Hematopoietic multipotent progenitor cell treated with erythropoietin and hydrocortisone succinate and interleukin-3 and kit ligand, for 6 days (in vitro differentiated cells): ENCODE results near the gene PDE3A.
A peak's percentile ranks its signal among the peaks of the same experiment; 100 is the strongest.

Experiments used
- DNase-seq: peaks from one replicate; pipeline ENCODE4 v3.0.0-alpha.2; 2015

Gene PDE3A

DNA sequence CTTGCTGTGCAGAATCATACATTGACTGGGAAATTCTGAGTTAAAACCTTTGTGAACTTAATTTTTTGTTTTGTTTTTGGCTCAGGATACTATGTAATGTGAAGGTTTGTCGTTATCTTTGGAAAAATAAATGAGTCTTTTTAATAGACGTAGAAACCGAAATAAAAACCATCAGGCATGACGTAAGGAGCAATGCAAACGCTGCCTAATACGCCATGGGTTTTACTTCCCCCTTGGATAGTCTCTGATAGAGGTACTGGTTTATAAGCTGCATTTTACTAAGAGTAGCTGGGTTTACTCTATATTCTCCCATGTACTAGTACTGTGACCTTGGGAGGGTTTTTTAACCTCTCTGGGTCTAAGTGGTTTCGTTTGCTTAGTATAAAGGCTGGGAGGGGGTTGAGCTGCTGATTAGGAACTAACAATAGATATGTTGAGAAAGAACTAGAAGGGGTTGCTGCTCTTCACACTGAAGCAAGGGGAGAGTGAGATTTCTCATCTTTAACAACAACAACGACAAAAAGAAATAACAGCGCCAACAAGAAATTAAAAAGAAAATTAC is 260.0 kb downstream of the PDE3A start:
- DNase-seq = no peak

DNA sequence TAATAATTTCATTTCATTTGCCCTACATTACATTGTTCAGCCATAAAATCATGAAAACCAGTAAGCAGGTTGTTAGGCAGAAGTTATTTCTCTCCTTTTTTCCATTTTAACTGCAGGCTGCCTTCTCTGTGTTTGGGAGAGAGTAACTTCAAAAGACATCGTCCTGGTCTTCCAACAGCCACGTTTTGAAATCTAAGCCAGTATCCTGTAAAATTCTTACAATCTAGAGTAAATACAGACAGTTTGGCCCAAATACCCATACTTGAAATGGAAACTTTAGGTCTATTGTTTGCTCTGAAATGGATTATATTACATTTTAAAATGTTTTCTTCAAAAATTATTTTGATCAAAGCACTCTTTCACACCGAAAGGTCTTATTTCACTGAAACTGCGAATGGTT is 260.7 kb downstream of the PDE3A start:
- DNase-seq = no peak

DNA sequence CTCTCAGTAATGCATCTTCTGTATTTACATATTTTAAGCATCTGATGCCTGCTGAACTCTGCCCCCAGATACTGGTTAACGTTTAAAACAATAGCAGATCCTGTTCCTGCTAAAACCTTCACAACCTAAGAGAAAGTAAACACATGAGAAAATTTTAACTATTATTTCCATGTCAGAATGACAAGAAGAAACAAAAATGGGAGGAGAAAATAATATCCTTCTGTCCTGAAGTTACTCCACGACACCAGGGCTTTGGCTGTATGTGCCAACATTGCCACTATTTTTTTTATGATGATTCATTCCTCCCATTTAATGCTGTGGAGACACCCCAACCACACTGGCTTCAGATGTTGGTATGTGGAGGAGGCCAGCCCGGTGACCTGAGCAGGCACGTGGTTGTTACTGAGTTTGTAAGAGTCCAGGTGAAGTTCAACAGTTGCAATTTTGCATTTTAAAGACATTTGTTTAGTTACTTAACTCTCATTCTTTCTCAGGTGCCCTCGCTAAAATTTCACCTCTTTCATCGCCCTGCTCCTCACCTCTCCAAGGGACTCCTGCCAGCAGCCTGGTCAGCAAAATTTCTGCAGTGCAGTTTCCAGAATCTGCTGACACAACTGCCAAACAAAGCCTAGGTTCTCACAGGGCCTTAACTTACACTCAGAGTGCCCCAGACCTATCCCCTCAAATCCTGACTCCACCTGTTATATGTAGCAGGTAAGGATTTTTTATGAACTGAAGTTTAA is 261.2 kb downstream of the PDE3A start:
- DNase-seq = no peak

DNA sequence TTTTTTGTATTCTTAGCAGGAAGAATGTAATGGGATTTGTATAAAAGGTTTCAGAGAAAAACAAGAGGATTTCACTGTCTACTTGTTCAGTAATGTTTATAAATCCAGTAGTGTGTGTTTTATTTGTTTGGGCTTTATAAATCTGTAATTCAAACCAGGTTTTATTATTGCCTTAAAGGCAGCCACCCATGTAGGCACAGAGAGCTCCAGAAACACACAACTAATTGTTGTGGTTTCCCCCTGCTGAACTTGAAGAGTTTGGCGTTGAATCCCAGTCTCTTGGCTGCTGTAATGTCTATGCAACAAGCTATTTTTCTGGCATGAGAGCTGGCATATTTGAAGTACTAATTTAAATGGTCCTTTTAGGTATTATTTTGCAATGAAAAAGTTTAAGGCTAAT is 263.4 kb downstream of the PDE3A start:
- DNase-seq = no peak

DNA sequence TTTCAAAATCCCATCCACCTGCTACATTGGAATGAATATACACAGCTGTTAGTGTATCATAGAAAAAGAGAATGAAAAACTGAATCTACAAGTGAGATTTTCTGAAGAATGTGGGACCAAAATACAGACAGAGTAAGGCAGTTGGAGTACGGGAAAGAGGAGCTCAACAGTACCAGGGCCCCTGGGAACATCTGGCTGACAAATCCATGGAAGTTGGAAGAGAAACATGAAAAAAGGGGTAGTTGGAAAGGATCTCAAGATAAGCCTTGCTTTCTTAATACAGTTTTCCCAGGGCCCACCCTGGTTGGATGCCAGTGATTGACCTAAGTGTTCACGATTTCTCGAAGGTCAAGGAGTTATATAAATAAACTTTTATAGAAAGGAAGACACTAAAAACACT is 272.8 kb downstream of the PDE3A start:
- no peak for DNase-seq

DNA sequence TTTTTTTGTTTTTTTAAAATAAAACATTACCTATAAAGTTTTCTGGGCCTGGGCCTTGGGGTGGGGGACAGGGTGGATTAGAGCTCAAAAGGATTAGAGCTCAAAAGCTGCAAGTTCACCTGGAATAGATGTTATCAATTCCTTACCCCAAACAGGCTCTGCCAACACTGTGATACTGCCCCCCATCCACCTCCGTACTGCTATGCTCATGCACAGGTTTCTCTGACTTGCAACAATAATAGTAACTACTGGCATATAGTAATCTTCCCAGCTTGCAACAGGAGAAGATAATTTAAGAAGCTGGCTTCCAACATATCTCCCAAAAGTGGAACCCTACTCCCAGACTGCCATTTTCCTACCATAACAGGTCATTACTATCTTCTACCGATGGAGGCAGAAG is 275.5 kb downstream of the PDE3A start:
- no peak for DNase-seq

DNA sequence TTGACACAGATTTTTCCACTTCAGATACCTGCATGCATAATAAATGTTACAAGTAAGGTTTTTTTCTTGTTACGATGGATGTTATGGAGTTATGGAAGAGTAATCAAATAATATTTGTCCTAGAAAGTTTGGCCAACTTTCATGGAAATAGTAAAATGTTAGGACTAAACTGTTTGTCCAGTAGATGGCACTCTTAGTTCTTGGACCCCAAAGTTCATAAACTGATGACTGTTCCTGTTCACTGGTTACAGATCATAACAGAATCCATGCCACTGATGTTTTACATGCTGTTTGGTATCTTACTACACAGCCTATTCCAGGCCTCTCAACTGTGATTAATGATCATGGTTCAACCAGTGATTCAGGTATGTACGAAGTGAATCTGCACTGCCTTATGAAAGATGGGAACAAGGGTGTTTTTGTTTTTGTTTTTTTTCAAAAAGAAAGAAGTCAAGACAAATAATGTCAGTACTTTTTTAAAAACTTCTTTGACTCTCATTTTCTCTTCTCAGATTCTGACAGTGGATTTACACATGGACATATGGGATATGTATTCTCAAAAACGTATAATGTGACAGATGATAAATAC is 278.0 kb downstream of the PDE3A start:
- DNase-seq = peak; percentile 70

DNA sequence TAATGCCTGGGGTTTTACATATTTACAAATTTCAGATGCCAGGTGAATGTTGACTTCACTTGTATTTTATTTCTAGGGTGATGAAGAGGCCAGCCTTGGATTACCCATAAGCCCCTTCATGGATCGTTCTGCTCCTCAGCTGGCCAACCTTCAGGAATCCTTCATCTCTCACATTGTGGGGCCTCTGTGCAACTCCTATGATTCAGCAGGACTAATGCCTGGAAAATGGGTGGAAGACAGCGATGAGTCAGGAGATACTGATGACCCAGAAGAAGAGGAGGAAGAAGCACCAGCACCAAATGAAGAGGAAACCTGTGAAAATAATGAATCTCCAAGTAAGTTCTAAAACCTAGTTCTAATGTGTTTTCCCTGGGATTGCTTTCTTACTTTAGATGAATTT is 285.5 kb downstream of the PDE3A start:
- no peak for DNase-seq

DNA sequence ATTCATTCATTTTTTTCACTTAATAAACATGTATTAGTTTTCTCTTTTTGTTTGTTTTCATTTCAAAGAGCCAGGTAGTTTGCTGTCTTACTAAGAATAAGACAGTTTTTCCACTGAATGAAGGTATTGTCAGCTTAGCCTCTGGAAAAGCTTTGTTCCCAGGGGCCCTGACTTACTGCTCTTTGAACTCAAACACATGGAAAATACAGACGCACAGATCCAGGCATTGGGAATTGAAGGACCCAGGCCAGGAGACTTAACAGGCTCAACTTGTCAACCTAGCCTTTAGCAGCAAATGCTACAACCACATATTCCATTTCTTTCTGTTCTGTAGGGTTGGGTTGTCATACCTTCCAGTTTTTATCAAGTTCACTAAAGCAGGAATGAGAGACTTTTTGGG is 288.3 kb downstream of the PDE3A start:
- DNase-seq = no peak

DNA sequence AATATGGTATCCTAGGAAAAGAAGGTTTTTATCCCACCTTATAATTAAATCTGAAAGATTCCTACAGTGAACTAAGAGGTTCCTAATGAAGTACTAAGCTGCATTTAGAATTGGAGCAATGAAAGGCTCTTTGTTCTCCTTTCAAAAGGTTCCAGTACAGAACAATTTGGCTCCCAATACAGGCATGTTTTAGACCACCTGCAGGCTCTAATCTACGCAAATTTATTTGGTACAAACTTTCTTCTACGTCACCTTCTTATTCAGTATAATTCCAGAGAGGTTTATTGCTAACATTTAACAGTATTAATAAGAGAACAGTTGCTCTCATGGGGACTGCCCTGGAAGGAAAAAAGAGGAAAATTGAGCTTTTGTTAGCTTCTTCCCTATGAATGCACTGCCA is 289.2 kb downstream of the PDE3A start:
- DNase-seq = no peak

DNA sequence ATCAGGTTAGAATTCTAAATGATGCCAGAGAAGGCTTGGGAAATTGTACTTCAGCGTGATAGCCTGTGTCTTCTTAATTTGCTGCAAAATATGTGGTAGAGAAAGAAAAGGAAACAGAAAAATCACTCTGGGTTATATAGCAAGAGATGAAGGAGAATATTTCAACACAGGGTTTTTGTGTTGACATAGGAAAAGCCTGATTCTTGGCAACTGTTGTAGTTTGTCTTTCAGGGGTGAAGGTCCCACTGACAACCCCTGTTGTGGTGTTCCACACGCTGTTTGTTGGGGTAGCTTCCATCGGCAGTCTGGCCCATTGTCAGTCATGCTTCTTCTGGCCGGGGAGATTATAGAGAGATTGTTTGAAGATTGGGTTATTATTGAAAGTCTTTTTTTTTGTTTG is 313.0 kb downstream of the PDE3A start:
- DNase-seq = no peak

DNA sequence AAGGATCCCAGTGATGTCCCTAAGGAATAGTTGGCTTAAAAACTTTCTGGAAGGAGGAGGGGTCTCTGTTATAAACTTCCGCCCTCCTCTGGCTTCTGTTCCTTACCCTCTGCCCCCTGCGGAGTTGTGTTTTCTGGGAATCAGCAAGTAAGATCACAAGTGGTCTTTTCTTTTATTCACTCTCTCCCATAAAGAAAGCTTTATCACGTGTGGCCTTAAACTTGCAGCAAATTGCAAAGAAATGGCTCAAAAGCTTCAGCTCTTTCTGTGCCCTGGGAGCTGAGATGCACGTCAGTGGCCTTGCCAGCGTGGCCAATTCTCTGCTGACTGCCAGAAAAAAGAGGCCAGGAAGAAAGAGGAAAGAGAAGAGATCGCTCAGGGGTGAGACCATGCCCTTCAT is 326.9 kb downstream of the PDE3A start, which contains the start of gene SLCO1C1:
Gene SLCO1C1, plus strand, starts transcription at position 101 of the 400 bp plus-strand sequence. CDS start 4,245 bp downstream, outside the sequence.
- no peak for DNase-seq

DNA sequence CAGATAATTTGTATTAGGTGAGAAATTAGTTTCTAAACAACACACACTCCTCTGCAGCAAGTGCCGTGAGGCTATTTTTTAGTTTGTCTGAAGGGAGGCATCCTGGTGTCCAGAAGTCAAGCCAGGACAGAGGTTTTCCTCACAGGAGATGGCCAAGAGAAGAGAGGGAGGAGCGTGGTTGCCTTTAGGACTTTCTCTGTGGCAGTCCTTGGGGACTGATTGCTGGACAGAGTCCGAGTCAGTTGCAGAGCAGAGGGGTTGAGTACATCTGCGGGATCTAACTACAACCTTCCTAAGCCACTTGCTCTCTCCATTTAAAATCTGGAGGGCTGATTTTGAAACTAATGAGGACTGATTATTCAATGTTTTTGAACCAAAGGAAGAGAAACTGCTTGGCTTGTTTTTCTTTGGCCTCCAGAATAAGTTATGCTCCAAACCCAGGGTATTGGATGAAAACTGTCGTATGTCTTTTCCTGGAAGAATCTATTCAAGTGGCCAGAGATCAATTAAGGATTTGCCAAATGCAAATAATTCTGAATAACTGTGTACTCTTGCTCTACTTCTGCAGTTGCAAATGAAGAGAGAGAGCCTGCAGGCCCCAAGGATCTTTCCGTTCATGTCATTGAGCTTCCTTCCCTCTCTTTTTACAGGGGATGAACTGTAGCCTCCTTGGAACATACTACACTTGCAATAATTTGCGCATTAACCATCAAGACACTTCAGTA is 328.0 kb downstream of the PDE3A start:
- DNase-seq = no peak

DNA sequence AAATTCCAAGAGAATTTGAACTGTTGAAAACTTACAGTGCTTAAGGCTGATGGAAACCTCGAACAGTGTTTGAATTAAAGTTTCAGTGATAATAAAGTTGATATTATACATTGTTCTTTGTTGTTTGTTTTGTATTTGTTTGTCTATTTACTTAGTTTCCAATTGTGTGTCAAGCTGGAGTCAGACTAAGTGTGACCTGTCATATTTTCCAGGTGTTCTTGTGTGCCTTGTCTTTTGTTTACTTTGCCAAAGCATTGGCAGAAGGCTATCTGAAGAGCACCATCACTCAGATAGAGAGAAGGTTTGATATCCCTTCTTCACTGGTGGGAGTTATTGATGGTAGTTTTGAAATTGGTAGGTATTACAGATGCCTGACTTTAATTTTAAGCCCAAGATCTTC is 332.8 kb downstream of the PDE3A start:
- no peak for DNase-seq

DNA sequence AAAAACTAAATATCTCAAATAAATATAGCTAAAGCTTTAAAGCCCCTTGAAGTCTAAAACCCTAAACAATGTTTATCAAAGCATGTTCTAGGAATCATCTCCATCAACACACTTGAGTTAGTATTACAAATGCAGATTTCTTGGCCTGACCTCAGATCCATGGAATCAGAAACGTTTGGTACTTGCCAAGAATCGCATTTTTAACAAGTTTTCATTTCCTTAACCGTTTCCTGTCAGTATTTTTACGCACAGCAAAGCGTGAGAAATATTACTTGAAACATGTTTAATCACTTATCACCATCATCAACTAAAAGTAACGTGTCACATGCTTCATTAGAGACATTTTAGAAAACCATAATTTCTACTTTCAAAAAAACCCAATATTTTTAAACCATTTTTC is 336.5 kb downstream of the PDE3A start:
- no peak for DNase-seq

DNA sequence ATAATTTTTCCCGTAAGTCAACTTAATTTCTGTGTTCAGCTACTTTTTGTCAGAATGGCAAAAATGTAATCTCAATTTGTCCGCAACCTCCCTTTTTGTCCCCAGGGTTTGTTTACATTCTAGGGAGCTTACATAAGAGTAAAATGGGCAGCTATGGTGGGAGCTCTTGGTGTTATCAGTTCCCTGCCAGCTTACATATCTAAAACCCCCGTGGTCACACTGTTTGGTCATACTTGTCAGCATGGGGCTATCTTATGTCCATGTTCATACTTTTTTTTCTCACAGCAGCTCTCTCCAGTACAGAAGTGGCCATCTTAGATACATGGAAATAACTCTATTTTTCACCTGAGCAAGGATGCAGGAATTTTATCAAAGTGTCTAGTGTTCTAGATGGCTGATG is 343.5 kb downstream of the PDE3A start:
- DNase-seq = peak; percentile 8

DNA sequence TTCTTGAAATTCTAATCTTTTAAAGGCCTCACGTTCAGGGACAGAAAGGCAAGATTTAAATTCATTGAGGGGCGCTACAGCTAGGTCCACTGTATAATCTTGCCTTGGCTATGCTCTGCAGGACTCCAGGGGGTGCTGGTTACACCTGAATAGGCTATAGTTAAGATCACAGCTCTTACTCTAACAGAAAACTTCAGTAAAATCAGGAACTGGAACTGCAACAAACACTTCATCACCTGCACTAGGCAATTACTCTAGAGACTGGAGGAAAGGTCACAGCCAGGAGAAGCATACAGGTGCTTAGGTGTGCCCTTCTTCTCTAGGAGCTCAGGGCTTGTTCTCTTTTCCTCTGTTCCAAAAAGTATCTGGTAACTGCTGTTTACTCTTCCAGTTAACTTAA is 347.7 kb downstream of the PDE3A start:
- no peak for DNase-seq

DNA sequence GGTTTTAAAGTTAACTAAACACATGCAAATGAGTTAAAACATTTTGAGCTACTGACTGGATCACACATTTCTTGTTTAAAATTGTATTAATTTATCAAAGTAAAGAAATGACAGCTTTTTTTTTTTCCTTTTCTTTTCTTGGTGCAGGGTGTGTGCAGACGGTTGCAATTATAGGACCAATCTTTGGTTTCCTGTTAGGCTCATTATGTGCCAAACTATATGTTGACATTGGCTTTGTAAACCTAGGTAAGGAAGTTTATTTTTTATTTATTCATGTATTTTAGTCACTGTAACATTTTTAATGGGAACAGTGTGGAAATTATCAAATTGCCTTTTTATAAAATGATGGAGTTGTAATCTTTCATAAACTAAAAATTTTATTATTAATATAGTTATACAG is 348.6 kb downstream of the PDE3A start:
- no peak for DNase-seq

DNA sequence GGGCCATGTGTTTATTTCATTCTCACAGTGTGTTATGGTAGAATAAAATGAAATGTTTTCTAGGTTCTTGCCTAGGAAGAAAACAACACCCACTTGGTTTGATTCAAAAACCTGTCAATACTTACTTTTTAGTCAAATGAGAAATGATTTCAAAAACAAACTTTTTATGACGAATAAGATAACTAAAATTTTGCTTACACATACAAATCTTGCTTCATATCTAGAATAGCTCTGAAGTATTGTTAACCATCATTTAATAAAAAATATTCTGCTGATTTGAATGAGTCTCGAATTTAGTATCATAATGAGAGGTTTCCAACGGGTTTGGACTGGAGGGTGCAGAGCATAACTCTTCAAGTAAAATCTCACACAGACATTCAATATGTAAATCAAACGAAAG is 350.0 kb downstream of the PDE3A start:
- no peak for DNase-seq

DNA sequence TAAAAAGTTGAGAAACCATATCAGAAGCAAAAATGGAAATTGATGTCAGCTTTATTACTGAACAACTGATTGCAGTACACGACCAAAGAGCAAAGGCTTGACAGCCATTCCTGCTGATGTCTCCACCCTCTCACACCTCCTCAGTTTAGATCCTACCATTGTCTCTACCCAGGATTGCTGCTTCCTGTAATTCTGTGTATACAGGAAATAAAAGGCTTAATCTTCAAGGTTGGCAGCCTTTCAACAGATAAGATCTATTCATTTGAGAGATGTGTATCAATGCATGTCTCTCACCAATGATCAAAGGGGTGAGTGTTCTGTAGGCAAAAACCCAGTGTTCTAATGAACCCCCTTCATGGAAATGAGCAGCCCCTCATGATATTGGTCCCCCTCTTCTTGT is 353.8 kb downstream of the PDE3A start:
- DNase-seq = no peak

DNA sequence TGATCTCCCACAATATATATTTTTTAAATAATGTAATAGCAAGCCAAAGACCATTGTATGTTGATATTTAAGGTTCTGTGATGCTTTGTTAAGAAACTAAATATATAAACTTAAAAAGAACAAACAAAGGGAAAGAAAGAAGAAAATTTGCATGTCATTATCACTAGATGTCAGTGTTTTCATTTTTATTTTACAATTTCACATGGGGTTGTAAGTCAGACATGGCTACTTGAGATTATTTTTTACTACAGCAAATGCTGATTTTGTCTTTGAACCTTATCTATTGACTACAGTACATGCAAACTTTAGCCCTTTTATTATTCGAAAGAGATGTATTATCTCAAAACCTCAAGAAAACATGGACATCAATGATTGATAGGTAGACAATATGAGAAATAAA is 362.9 kb downstream of the PDE3A start:
- no peak for DNase-seq
